Iris pigment epithelial cell (primary cell): ENCODE measurements around the gene WSB1.

Source experiments
- DNase-seq: peaks from one replicate; pipeline ENCODE4 v3.0.0-alpha.2; 2011; ENCODE audit warnings: low read depth

WSB1 gene

GRCh38 chr17:27338536-27338985, 44.6 kb downstream of the WSB1 start:
- no peak for DNase-seq

GRCh38 chr17:27339198-27339835, 45.4 kb downstream of the WSB1 start:
- DNase-seq, result no peak

- DNase-seq, result peak; percentile 31
Measured at GRCh38 chr17:27339836-27340550, 46.1 kb downstream of the WSB1 start.

- no peak for DNase-seq
Measured at GRCh38 chr17:27340575-27340974, 46.7 kb downstream of the WSB1 start.

GRCh38 chr17:27341041-27341471, 47.1 kb downstream of the WSB1 start:
- DNase-seq, result no peak

GRCh38 chr17:27342059-27342458, 48.1 kb downstream of the WSB1 start:
- no peak for DNase-seq

- DNase-seq, result no peak
Measured at GRCh38 chr17:27343294-27343693, 49.4 kb downstream of the WSB1 start.

GRCh38 chr17:27343977-27344607, 50.2 kb downstream of the WSB1 start:
- no peak for DNase-seq

- DNase-seq, result peak; percentile 82
Measured at GRCh38 chr17:27345141-27345904, 51.4 kb downstream of the WSB1 start.

GRCh38 chr17:27346228-27346899, 52.5 kb downstream of the WSB1 start:
- no peak for DNase-seq

- no peak for DNase-seq
Measured at GRCh38 chr17:27348196-27348595, 54.3 kb downstream of the WSB1 start.

- DNase-seq, result no peak
Measured at GRCh38 chr17:27349540-27350021, 55.7 kb downstream of the WSB1 start.

- peak; percentile 75 for DNase-seq
Measured at GRCh38 chr17:27351759-27352158, 57.8 kb downstream of the WSB1 start.

GRCh38 chr17:27352448-27353032, 58.6 kb downstream of the WSB1 start:
- peak; percentile 32 for DNase-seq

GRCh38 chr17:27353033-27353460, 59.1 kb downstream of the WSB1 start:
- DNase-seq, result no peak

- peak; percentile 90 for DNase-seq
Measured at GRCh38 chr17:27353461-27354050, 59.6 kb downstream of the WSB1 start.

GRCh38 chr17:27354051-27354490, 60.2 kb downstream of the WSB1 start:
- no peak for DNase-seq

- no peak for DNase-seq
Measured at GRCh38 chr17:27354491-27355081, 60.7 kb downstream of the WSB1 start.

GRCh38 chr17:27355419-27355818, 61.5 kb downstream of the WSB1 start:
- no peak for DNase-seq

GRCh38 chr17:27356091-27356705, 62.3 kb downstream of the WSB1 start:
- DNase-seq, result no peak
